Measurements from ENCODE around the gene SOST. TPM values are rescaled to one million over a fixed set of nuclear protein-coding genes. Genes with fewer than 3 reads are reported as not detected.
A peak's percentile ranks its signal among the peaks of the same experiment; 100 is the strongest.

The SOST gene
- total RNA-seq, 2 experiments from 2014 or later: not detected

DNA sequence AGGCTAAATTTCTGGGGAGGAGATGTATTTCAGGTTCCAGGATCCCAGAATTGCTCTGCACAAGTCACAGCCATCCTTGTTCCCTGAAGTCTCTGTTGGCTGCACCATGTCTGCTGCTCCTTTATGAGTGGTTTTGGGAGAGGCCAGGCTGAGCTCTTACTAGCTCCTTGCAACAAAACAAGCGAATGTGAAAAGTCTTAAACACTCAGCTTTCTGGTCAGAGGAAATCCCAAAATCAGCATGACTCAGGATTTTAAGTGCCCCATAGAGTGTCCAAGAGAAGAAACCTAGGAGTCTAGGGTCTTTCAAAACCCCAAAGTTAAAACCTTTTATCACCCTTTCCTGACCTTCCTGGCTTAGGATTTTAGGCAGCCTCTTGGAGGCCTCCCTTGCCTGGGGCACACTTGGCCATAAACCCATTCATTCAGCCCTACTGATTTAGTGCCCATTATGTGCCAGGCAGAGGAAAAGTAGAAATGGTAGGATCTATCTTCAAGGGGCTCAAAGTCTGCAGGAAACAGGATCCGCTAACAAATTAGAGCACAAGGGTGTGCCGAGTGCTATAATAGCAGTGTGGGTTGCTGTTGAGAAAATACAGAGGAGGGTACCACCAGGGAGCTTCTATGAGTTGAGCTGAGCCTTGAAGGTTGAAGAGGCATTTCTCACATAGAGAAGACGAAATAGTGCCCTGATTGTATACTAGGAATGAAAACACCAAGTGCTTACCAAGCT, 36.9 kb downstream of the SOST start:
- Mint-ChIP-seq H3K36me3 (no peaks in the 10 kb centered on the region), H3K4me1 (peaks cover 9% of the 10 kb centered on the region), H3K4me3 (peak overlapping the region; percentile 93), H3K27ac (peak overlapping the region; percentile 98), H3K27me3 (peaks cover 8% of the 10 kb centered on the region), H3K9me3 (no peaks in the 10 kb centered on the region)
- DNase-seq: no peak
- POLR2A ChIA-PET: interaction anchor here (0.6 to 0.7 kb wide), 2 partner anchors 27 to 724 kb away, joined by 3 to 11 read pairs; no protein-coding TSS in a partner anchor
- ATAC-seq (ENCODE audit: low read depth): no peak

- POLR2A ChIA-PET: interaction anchor here (0.7 to 0.9 kb wide), 4 partner anchors 12 to 723 kb away, joined by 3 to 11 read pairs (median 3); no protein-coding TSS in a partner anchor
- H3K4me1 Mint-ChIP-seq: peaks cover 9% of the 10 kb centered on the region
- H3K9me3 Mint-ChIP-seq: no peaks in the 10 kb centered on the region
- H3K4me3 Mint-ChIP-seq: peak overlapping the region; percentile 93
- peak; percentile 85 for DNase-seq
- ATAC-seq (ENCODE audit: low read depth): peak; percentile 90
- H3K27me3 Mint-ChIP-seq: peaks cover 19% of the 10 kb centered on the region
- no peaks in the 10 kb centered on the region for H3K36me3 Mint-ChIP-seq
- H3K27ac Mint-ChIP-seq: peak overlapping the region; percentile 98
These were observed 38.1 kb downstream of the SOST start for GRCh38 chr17:43720311-43721060.

GRCh38 chr17:43719578-43719977, 39.0 kb downstream of the SOST start:
- Mint-ChIP-seq H3K9me3 (no peaks in the 10 kb centered on the region), H3K4me1 (peaks cover 10% of the 10 kb centered on the region), H3K27me3 (peaks cover 28% of the 10 kb centered on the region), H3K36me3 (no peaks in the 10 kb centered on the region), H3K27ac (peak overlapping the region; percentile 98), H3K4me3 (peak overlapping the region; percentile 93)
- POLR2A ChIA-PET: interaction anchor here (0.8 to 0.9 kb wide), 3 partner anchors 11 to 18 kb away, joined by 3 read pairs; no protein-coding TSS in a partner anchor
- ATAC-seq (ENCODE audit: low read depth) (no peak), DNase-seq (no peak)

GRCh38 chr17:43718544-43718943, 40.0 kb downstream of the SOST start:
- Mint-ChIP-seq H3K36me3 (no peaks in the 10 kb centered on the region), H3K4me1 (peaks cover 16% of the 10 kb centered on the region), H3K27me3 (peaks cover 34% of the 10 kb centered on the region), H3K9me3 (no peaks in the 10 kb centered on the region), H3K4me3 (no peak overlapping the region), H3K27ac (no peak overlapping the region)
- DNase-seq: no peak
- POLR2A ChIA-PET: no interaction called here
- no peak for ATAC-seq (ENCODE audit: low read depth)

DNA sequence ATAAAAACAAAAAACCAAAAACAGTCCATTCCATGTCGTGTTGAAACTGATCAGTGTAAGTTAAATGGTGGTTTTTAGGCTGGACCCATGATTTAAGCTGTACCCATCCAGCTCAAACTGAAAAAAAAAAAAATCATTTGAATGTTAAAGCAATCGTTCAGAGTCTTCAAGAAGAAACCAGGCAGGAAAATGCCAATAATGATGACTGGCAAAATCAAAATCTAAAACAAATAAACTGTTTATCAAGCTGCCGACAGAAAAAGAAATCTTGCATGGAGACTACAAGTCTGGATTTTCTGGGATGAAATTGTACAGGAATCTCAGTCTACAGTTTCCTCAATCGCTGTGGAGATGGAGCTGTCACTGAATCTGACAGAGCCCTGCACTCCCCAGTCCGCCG, 40.7 kb downstream of the SOST start:
- DNase-seq (no peak), ATAC-seq (ENCODE audit: low read depth) (no peak)
- Mint-ChIP-seq H3K9me3 (no peaks in the 10 kb centered on the region), H3K27me3 (peaks cover 38% of the 10 kb centered on the region), H3K4me1 (peaks cover 22% of the 10 kb centered on the region), H3K27ac (no peak overlapping the region), H3K4me3 (no peak overlapping the region), H3K36me3 (no peaks in the 10 kb centered on the region)
- POLR2A ChIA-PET: no interaction called here

GRCh38 chr17:43714465-43715149, 44.0 kb downstream of the SOST start:
- H3K4me3 Mint-ChIP-seq: peak overlapping the region; percentile 62
- H3K9me3 Mint-ChIP-seq: no peaks in the 10 kb centered on the region
- POLR2A ChIA-PET: interaction anchor here (0.7 to 1.8 kb wide), 2 partner anchors 14 to 68 kb away, joined by 3 to 7 read pairs; no protein-coding TSS in a partner anchor
- DNase-seq: no peak
- peaks cover 14% of the 10 kb centered on the region for H3K4me1 Mint-ChIP-seq
- no peaks in the 10 kb centered on the region for H3K36me3 Mint-ChIP-seq
- H3K27me3 Mint-ChIP-seq: peaks cover 52% of the 10 kb centered on the region
- ATAC-seq (ENCODE audit: low read depth): no peak
- H3K27ac Mint-ChIP-seq: no peak overlapping the region

- DNase-seq: peak; percentile 63
- Mint-ChIP-seq H3K4me1 (peaks cover 13% of the 10 kb centered on the region), H3K4me3 (peak overlapping the region; percentile 62), H3K27ac (no peak overlapping the region), H3K27me3 (peaks cover 55% of the 10 kb centered on the region), H3K9me3 (no peaks in the 10 kb centered on the region), H3K36me3 (no peaks in the 10 kb centered on the region)
- POLR2A ChIA-PET: interaction anchor here (0.6 to 1.8 kb wide), 3 partner anchors 13 to 345 kb away, joined by 4 to 7 read pairs (median 5); no protein-coding TSS in a partner anchor
- ATAC-seq (ENCODE audit: low read depth): peak; percentile 68
These were observed 45.0 kb downstream of the SOST start for GRCh38 chr17:43713494-43714162.

GRCh38 chr17:43712397-43712796, 46.2 kb downstream of the SOST start:
- peaks cover 54% of the 10 kb centered on the region for H3K27me3 Mint-ChIP-seq
- H3K36me3 Mint-ChIP-seq: no peaks in the 10 kb centered on the region
- H3K9me3 Mint-ChIP-seq: no peaks in the 10 kb centered on the region
- peaks cover 13% of the 10 kb centered on the region for H3K4me1 Mint-ChIP-seq
- no peak overlapping the region for H3K27ac Mint-ChIP-seq
- ATAC-seq (ENCODE audit: low read depth) (no peak), DNase-seq (no peak)
- H3K4me3 Mint-ChIP-seq: no peak overlapping the region
- POLR2A ChIA-PET: interaction anchor here (1.4 to 1.8 kb wide), 2 partner anchors 12 to 344 kb away, joined by 5 to 7 read pairs; no protein-coding TSS in a partner anchor

GRCh38 chr17:43710101-43710500, 48.5 kb downstream of the SOST start:
- ATAC-seq (ENCODE audit: low read depth): no peak
- no peak overlapping the region for H3K4me3 Mint-ChIP-seq
- peaks cover 13% of the 10 kb centered on the region for H3K4me1 Mint-ChIP-seq
- no peaks in the 10 kb centered on the region for H3K36me3 Mint-ChIP-seq
- POLR2A ChIA-PET: no interaction called here
- no peaks in the 10 kb centered on the region for H3K9me3 Mint-ChIP-seq
- no peak for DNase-seq
- no peak overlapping the region for H3K27ac Mint-ChIP-seq
- peaks cover 34% of the 10 kb centered on the region for H3K27me3 Mint-ChIP-seq

DNA sequence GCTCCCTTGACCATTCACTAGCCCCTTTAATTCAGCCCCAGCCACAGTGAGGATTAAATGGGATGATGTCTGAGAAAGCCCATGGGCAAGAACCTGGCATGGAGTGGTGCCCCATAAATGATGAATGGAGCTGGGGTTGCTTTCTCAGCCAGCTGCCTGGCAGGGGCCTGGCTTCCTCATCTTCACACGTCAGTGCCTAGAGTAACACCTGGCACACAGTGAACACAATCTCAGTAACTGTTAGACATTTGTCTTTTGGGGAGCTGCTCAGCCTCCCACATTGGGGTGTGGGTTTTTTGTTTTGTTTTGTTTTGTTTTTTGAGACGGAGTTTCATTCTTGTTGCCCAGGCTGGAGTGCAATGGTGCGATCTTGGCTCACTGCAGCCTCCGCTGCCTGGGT, 49.4 kb downstream of the SOST start:
- Mint-ChIP-seq H3K9me3 (no peaks in the 10 kb centered on the region), H3K4me1 (peaks cover 8% of the 10 kb centered on the region), H3K4me3 (no peak overlapping the region)

GRCh38 chr17:43707184-43707583, 51.4 kb downstream of the SOST start:
- DNase-seq: no peak

More for the DNA sequence above, 49.4 kb downstream of the SOST start:
- H3K36me3 Mint-ChIP-seq: no peaks in the 10 kb centered on the region
- no peak for DNase-seq
- POLR2A ChIA-PET: interaction anchor here (0.6 kb wide), 1 partner anchor 11 kb away, joined by 3 read pairs; no protein-coding TSS in a partner anchor
- H3K27ac Mint-ChIP-seq: no peak overlapping the region
- no peak for ATAC-seq (ENCODE audit: low read depth)
- H3K27me3 Mint-ChIP-seq: peaks cover 25% of the 10 kb centered on the region

DNA sequence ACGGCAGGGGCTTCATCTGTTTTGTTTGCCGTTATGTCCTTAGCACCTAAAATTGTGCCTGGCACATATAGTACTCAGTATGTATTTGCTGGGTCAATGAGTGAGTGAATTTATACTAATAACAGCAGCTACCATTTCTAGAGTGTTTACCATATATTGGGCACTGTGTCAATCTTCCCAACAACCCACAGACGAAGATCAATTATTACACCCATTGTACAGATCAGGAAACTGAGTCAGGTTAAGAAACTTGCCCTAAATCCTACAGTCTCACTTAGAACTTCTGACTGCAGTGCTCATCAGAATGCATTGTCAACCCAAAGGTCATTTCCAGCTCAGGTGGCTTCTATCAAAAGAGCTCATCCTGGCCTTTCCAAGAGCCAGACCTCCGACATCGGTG, 52.4 kb downstream of the SOST start:
- Mint-ChIP-seq H3K4me1 (peaks cover 8% of the 10 kb centered on the region), H3K27me3 (peaks cover 11% of the 10 kb centered on the region), H3K9me3 (peaks cover 1% of the 10 kb centered on the region), H3K27ac (no peak overlapping the region), H3K4me3 (no peak overlapping the region), H3K36me3 (no peaks in the 10 kb centered on the region)
- DNase-seq: no peak
- ATAC-seq (ENCODE audit: low read depth): no peak
- POLR2A ChIA-PET: interaction anchor here (0.6 kb wide), 1 partner anchor 14 kb away, joined by 3 read pairs; no protein-coding TSS in a partner anchor

More at GRCh38 chr17:43707184-43707583, 51.4 kb downstream of the SOST start:
- no peaks in the 10 kb centered on the region for H3K36me3 Mint-ChIP-seq
- ATAC-seq (ENCODE audit: low read depth): no peak
- peaks cover 2% of the 10 kb centered on the region for H3K4me1 Mint-ChIP-seq
- POLR2A ChIA-PET: no interaction called here
- H3K27me3 Mint-ChIP-seq: peaks cover 16% of the 10 kb centered on the region
- peaks cover 1% of the 10 kb centered on the region for H3K9me3 Mint-ChIP-seq
- H3K4me3 Mint-ChIP-seq: no peak overlapping the region
- H3K27ac Mint-ChIP-seq: no peak overlapping the region
